ENCODE measurements around the gene CERS2.

CERS2 gene

GRCh38 chr1:150997126-150997872, 22.7 kb upstream of the CERS2 start:
- DNase-seq: no peak

- DNase-seq: no peak
These were observed 21.3 kb upstream of the CERS2 start for GRCh38 chr1:150995896-150996295.

GRCh38 chr1:150995460-150995859, 20.8 kb upstream of the CERS2 start:
- DNase-seq: no peak

GRCh38 chr1:150994248-150994647, 19.6 kb upstream of the CERS2 start:
- no peak for DNase-seq

GRCh38 chr1:150992626-150993025, 18.0 kb upstream of the CERS2 start:
- no peak for DNase-seq

- peak; percentile 56 for DNase-seq
These were observed 13.3 kb upstream of the CERS2 start for GRCh38 chr1:150987924-150988323.

- no peak for DNase-seq
These were observed 10.7 kb upstream of the CERS2 start for GRCh38 chr1:150985179-150985825.

GRCh38 chr1:150981805-150982712, 7.4 kb upstream of the CERS2 start, which contains the start of gene ANXA9:
Gene ANXA9 (plus strand): TSS chr1:150982292. CDS start chr1:150983106, 814 bp downstream.
- no peak for DNase-seq

- peak; percentile 79 for DNase-seq
These were observed 6.7 kb upstream of the CERS2 start for GRCh38 chr1:150981177-150981804.

GRCh38 chr1:150979092-150980056, 4.7 kb upstream of the CERS2 start:
- DNase-seq: peak; percentile 75

- DNase-seq: no peak
These were observed 2.5 kb upstream of the CERS2 start for GRCh38 chr1:150976879-150977694.

GRCh38 chr1:150976401-150976821, 1.8 kb upstream of the CERS2 start:
- DNase-seq: no peak

GRCh38 chr1:150973836-150974579, 627 bp downstream of the CERS2 start:
- DNase-seq: peak; percentile 18

GRCh38 chr1:150973258-150973835, 1.3 kb downstream of the CERS2 start:
- DNase-seq: no peak

- DNase-seq: no peak
These were observed 2.2 kb downstream of the CERS2 start for GRCh38 chr1:150972417-150972940.

- no peak for DNase-seq
These were observed 2.8 kb downstream of the CERS2 start for GRCh38 chr1:150971583-150972416.

GRCh38 chr1:150970808-150971582, 3.6 kb downstream of the CERS2 start:
- DNase-seq: no peak

- no peak for DNase-seq
These were observed 5.0 kb downstream of the CERS2 start for GRCh38 chr1:150969626-150970025.

All from DMS79 (cell line).